C4-2B (cell line): ENCODE data around the gene CEBPZOS.
"Not testable (repeated sequence)": the region's sequence is repeated elsewhere in the genome, so short reads cannot be mapped to it uniquely, and the experiment has no call there.

Source experiments
- H3K27ac ChIP-seq: fragments of 450-650 bp; 2 replicates; pipeline ENCODE4 v1.5.1; 2017
- ZFX ChIP-seq: fragments of 450-650 bp; IDR thresholded peaks from 2 replicates; pipeline ENCODE4 v1.6.1; 2017
- TF ChIP-seq, protein P1 (sequence below): fragments of 450-650 bp; conservative IDR thresholded peaks from 2 replicates; pipeline ENCODE4 v1.5.1; 2017; ENCODE audit warnings: mild to moderate bottlenecking

The CEBPZOS gene

DNA sequence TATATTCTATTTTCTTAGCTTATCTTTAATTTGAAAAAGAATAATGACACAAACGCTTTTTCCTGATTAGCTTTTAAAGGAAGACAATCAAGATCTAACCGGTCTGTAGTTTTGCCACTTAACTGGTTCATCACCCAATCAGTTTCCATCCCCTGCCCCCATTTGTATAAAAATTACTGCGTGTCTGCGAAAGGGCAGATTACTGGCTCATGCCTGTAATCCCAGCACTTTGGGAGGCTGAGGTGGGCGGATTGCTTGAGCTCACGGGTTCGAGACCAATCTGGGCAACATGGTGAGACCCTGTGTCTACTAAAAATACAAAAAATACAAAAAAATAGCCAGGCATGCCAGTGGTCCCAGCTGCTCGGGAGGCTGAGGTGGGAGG is 2.4 kb downstream of the CEBPZOS start:
- TF ChIP-seq ZFX: no peak
- TF ChIP-seq, protein P1, sequence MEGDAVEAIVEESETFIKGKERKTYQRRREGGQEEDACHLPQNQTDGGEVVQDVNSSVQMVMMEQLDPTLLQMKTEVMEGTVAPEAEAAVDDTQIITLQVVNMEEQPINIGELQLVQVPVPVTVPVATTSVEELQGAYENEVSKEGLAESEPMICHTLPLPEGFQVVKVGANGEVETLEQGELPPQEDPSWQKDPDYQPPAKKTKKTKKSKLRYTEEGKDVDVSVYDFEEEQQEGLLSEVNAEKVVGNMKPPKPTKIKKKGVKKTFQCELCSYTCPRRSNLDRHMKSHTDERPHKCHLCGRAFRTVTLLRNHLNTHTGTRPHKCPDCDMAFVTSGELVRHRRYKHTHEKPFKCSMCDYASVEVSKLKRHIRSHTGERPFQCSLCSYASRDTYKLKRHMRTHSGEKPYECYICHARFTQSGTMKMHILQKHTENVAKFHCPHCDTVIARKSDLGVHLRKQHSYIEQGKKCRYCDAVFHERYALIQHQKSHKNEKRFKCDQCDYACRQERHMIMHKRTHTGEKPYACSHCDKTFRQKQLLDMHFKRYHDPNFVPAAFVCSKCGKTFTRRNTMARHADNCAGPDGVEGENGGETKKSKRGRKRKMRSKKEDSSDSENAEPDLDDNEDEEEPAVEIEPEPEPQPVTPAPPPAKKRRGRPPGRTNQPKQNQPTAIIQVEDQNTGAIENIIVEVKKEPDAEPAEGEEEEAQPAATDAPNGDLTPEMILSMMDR: no peak
- no peak overlapping the region for H3K27ac ChIP-seq

DNA sequence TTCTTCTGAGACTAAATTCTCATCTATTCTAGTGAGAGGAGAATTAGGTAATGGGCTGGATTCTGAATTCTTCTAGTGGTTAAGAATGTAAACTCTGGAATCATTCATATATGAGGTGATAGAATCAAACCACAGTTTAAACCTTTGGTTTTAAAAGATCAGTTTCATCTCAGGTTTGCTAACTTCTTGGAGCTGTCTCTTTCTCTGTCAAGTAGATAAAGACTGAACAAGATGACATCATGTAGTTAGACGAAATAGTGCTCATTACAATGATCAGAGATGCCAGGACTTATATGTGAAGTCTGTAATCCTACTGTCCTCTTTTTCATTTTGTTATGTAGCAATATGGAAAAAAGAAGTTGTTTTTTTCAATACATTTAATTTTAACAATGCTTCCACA is 4.9 kb downstream of the CEBPZOS start:
- no peak overlapping the region for H3K27ac ChIP-seq
- TF ChIP-seq, protein P1: no peak
- TF ChIP-seq ZFX: no peak

GRCh38 chr2:37201766-37202165 is 5.5 kb downstream of the CEBPZOS start:
- no peak for TF ChIP-seq ZFX
- TF ChIP-seq, protein P1: no peak
- H3K27ac ChIP-seq: no peak overlapping the region

GRCh38 chr2:37203708-37204107 is 7.4 kb downstream of the CEBPZOS start:
- no peak overlapping the region for H3K27ac ChIP-seq
- no peak for TF ChIP-seq ZFX
- TF ChIP-seq, protein P1: no peak

- H3K27ac ChIP-seq: not testable (repeated sequence)
Measured at GRCh38 chr2:37205071-37205661, 8.9 kb downstream of the CEBPZOS start.

GRCh38 chr2:37205689-37206341 is 9.5 kb downstream of the CEBPZOS start:
- H3K27ac ChIP-seq: no peak overlapping the region
- TF ChIP-seq, protein P1: no peak
- no peak for TF ChIP-seq ZFX

GRCh38 chr2:37206760-37207159 is 10.5 kb downstream of the CEBPZOS start:
- not testable (repeated sequence) for H3K27ac ChIP-seq

GRCh38 chr2:37211212-37211611 is 14.9 kb downstream of the CEBPZOS start:
- TF ChIP-seq ZFX: no peak
- TF ChIP-seq, protein P1: no peak
- H3K27ac ChIP-seq: no peak overlapping the region
